A549 treated with ZK216348 at 1 μM for 4 hours (cell line): ENCODE measurements around the gene ZNF692. TPM values are rescaled to one million over a fixed set of nuclear protein-coding genes. Genes with fewer than 3 reads are reported as not detected.

Source experiments
- total RNA-seq: library from RNA; stranded (reverse); fragments of 200-300 nt; extraction: Qiagen RNA extraction; gene quantifications from 5 replicates; pipeline ENCODE4 v1.2.3, GENCODE V29; 2022; ENCODE audit warnings: low read depth

ZNF692 gene, protein sequence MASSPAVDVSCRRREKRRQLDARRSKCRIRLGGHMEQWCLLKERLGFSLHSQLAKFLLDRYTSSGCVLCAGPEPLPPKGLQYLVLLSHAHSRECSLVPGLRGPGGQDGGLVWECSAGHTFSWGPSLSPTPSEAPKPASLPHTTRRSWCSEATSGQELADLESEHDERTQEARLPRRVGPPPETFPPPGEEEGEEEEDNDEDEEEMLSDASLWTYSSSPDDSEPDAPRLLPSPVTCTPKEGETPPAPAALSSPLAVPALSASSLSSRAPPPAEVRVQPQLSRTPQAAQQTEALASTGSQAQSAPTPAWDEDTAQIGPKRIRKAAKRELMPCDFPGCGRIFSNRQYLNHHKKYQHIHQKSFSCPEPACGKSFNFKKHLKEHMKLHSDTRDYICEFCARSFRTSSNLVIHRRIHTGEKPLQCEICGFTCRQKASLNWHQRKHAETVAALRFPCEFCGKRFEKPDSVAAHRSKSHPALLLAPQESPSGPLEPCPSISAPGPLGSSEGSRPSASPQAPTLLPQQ
- total RNA-seq: 11.3 to 28.4 TPM (median 22.3 TPM) in 5 replicates

DNA sequence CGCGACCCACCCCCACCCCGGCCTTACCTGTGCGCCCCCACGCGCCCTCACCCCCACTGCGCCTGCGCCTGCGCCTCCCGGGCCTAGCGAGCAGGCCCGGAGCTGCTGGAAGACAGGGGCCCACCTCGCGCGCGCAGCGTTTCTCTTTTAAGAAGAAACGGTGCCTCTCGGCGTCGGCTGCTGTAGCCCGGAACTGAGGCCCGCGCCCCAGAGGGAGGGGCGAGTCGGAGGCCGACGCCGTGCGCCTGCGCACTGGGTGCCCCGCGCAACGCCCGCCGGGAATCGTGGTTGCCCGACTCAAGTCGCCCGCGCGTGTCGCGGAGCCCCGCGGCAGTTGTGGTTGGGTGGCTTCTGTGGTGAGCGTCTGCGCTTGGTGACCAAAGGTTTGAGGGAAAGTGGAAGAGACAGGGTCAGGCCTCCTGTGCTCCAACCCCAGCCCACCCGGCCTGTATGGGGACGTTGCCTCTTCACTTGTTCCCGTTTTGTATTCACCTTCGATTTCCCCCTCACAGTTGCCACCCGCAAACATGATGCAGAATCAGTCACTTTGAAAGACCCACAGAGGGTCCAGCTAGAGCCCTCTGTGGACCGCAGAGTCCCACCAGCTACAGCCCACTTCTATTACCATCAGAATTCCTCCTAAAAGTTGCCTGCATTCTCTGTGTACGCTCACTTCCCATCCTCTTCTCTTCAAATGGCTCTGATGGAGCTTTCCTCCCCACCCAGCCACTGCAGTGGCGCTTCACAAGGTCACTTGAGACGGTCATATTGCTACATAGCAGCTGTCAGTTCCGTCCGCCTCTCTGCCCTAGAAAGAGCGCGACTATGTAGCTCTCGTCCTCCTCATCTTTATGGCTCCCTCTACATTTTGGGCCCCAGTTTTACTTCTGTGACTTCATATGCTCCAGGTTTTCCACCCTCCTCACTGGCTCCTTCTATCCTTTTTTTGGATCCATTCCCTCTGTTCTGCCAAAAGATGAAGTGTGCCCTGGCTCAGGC is at the start of gene ZNF692:
Gene ZNF692 (minus strand): TSS at position 195 of the 999 bp plus-strand sequence. CDS start 776 bp downstream, outside the sequence.

DNA sequence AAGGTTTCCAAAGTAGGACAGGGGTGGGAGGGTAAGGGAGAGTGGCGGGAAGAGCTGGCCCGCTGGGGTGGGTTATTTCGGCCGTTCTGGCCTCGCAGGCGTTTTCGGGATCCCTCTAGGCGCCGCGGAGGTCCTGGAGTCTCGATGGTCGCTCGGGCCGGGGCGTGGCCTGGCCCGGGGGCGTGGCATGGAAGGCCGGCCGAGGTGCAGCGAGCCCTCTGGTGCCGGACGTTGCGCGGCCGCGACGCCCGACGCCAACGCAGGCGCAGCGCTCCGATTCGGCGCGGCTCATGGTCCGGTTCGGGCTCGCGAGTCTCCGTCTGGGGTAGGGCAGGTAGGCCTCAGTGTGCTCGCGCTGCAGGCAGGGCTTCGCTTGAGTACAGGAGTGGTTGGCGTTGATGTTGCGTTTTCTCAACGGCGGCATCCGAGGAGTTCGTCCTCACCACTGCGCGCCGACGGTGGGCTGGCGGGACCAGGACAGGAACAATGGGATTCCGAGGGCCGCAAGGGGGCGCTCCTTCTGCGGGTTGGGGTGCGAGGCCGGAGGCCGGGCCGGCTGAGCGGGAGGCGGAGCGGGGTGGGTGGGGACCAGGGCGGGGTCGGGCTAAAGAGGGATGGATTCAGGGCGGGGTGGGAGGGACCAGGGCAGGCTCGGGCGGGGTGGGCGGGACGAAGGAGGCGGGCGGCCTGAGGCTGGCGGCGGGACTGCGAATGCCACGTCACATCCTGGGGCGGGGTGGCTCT is 47.3 kb upstream of the ZNF692 start, which contains the start of gene PGBD2:
Gene PGBD2 (plus strand): TSS at position 227 of the 744 bp plus-strand sequence. CDS start 7,628 bp downstream, outside the sequence.

DNA sequence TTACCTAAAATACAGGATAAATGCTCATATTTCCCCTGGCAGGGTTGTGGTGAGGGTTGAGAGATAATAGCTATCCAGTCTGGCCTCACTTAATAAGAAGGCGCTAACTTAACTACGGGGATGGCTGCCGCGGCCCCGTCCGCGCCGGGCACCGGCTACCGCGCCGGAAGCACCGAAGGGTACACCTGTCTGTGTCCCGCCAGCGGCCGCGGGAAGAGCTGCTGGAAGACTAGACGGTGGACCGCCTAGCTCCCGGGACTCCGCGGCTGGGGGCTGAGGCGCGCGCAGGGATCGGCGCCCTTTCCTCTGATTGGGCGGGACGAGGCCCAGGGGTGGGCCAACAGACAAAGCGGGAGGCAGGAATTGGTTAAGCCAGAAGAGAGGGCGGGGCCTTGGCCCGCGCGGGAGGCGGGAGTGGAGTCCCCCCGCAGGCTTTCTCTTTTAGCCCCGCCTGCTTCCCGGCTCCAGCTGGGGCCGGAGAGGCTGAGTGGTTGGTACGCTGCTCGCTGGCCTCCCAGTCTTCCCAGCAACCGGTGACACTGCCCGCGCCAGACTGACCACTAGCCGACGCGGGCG is 21.0 kb downstream of the ZNF692 start, which contains the start of gene ZNF672:
Gene ZNF672 (plus strand): TSS at position 444 of the 576 bp plus-strand sequence. CDS start 9,051 bp downstream, outside the sequence.

DNA sequence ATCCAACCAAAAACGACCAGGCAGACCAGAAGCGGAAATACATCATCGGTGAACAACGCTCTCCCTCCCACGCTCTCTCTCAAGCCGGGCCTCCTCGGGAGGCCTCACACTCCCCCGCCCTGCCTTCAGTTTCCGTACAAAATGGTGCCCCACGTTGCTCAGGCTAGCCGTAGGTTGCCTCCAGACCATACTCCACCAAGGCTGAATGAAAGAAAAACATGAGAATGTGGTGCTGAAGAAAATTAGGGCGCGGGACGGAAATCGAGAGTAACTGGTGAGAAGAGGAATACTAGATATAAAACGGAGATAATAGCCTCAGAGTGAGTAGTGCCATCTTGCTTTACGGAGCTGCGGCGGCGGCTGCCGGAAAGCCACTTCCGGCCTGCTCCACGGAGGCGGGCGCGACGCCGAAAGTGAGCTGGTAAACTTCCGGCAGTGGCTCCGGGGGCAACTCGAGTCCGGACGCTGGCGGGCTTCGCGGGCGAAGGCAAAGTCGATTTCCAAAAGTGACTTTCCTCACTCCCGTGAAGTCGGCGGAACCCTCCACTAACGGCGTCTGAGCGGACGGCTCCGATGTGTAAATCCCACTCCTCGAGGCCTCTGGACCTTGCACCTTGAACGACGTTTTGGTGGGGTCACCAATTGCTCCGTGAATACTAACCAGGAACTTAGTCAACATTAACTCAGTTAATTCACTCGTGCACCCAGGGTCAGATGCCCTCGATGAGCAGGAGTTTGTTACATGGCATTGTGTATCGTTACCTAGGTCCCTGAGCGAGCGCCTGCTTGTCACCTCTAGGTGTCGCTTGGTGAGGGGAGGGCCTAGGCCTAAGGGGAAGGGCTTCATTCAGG is 32.8 kb downstream of the ZNF692 start, which contains the start of gene SH3BP5L:
Gene SH3BP5L (minus strand): TSS at position 7 of the 852 bp plus-strand sequence. CDS start 980 bp downstream, outside the sequence.

Other genes starting within 250 kb of the ZNF692 start
- gene OR2T11, start 224.0 kb downstream of the ZNF692 start, total RNA-seq: not detected in 5 replicates
- not detected in 5 replicates for gene OR2T35, start 213.8 kb downstream of the ZNF692 start, total RNA-seq
- not detected in 5 replicates for gene OR2T27, start 203.6 kb downstream of the ZNF692 start, total RNA-seq
- not detected in 5 replicates for gene OR14I1, start 156.3 kb downstream of the ZNF692 start, total RNA-seq
- gene LYPD8, start 103.3 kb downstream of the ZNF692 start, total RNA-seq: 0.19 to 0.45 TPM (median 0.21 TPM) in 3 of 5 replicates, not detected in the others
- gene SH3BP5L, start 33.2 kb downstream of the ZNF692 start, total RNA-seq: 17.4 to 31.7 TPM (median 26.6 TPM) in 5 replicates
- 12.7 to 25.3 TPM (median 24.7 TPM) in 5 replicates for gene ZNF672, start 20.9 kb downstream of the ZNF692 start, total RNA-seq
- gene PGBD2, start 47.1 kb upstream of the ZNF692 start, total RNA-seq: 3.7 to 4.2 TPM (median 3.9 TPM) in 5 replicates